Measurements from ENCODE around the gene NR1D1. TPM values are rescaled to one million over a fixed set of nuclear protein-coding genes. Genes with fewer than 3 reads are reported as not detected.
A peak's percentile ranks its signal among the peaks of the same experiment; 100 is the strongest.

Gene NR1D1
- total RNA-seq, 1 experiment from 2014 or later, result 8.8 TPM

DNA sequence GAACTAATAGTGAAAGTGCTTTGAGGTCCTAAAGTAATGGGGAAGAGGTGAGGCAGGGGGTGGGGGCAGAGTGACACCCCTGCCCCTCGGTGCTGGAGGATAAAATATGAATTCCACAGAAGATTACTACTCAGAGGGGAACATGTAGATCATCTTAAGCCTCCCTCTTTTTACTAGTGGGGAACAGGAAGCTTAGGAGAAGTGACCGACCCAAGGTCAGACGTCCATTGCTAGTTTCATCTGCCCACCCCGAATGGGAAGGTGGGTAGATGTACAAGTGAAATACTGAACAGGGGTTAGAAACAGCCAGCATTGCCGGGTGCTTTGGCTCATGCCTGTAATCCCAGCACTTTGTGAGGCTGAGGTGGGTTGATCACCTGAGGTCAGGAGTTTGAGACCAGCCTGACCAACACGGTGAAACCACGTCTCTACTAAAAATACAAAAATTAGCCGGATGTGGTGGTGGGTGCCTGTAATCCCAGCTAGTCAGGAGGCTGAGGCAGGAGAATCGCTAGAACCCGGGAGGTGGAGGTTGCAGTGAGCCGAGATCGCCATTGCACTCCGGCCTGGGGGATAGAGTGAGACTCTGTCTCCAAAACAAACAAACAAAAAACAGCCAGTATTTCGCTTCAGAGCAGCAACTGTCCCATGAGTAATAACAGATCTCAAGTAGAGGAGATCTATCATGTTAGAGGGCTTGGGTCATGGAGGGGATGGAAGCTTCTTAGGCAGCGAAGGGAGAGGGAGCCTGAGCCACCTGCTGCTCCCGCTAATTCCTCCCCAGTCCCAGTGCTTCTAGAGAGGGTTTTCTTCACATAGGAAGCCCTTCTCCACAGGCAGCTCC, 1.2 kb upstream of the NR1D1 start:
- DNase-seq (ENCODE audit: low read depth, low spot score) (no peak), ATAC-seq (no peak)
- POLR2A ChIA-PET, result interaction anchor here (0.6 to 1.6 kb wide), 4 partner anchors 12 to 635 kb away, joined by 3 to 13 read pairs (median 7); partner anchors contain the start of gene MED24
- peak overlapping the region; percentile 87 to 98; a peak in 3 of 4 replicates for H3K4me3 ChIP-seq (ENCODE audit: low read depth in 2 of 2, low read length in 2 of 2)
- H3K4me1 ChIP-seq (ENCODE audit: control insufficient read depth, insufficient read depth, low read length), result peaks cover 32% of the 10 kb centered on the region
- CTCF ChIA-PET, result interaction anchor here (0.5 to 1.1 kb wide), 4 partner anchors 10 to 84 kb away, joined by 3 to 5 read pairs (median 4); no protein-coding TSS in a partner anchor
- TF ChIP-seq SIN3A (IDR thresholded peaks at IDR 0.05; ENCODE audit: borderline replicate concordance, insufficient read depth, low read depth, low read length), result no peak
- TF ChIP-seq POLR2AphosphoS5 (IDR thresholded peaks at IDR 0.05; ENCODE audit: low read depth, low read length), result no peak
- TF ChIP-seq, protein P1, sequence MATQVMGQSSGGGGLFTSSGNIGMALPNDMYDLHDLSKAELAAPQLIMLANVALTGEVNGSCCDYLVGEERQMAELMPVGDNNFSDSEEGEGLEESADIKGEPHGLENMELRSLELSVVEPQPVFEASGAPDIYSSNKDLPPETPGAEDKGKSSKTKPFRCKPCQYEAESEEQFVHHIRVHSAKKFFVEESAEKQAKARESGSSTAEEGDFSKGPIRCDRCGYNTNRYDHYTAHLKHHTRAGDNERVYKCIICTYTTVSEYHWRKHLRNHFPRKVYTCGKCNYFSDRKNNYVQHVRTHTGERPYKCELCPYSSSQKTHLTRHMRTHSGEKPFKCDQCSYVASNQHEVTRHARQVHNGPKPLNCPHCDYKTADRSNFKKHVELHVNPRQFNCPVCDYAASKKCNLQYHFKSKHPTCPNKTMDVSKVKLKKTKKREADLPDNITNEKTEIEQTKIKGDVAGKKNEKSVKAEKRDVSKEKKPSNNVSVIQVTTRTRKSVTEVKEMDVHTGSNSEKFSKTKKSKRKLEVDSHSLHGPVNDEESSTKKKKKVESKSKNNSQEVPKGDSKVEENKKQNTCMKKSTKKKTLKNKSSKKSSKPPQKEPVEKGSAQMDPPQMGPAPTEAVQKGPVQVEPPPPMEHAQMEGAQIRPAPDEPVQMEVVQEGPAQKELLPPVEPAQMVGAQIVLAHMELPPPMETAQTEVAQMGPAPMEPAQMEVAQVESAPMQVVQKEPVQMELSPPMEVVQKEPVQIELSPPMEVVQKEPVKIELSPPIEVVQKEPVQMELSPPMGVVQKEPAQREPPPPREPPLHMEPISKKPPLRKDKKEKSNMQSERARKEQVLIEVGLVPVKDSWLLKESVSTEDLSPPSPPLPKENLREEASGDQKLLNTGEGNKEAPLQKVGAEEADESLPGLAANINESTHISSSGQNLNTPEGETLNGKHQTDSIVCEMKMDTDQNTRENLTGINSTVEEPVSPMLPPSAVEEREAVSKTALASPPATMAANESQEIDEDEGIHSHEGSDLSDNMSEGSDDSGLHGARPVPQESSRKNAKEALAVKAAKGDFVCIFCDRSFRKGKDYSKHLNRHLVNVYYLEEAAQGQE (IDR thresholded peaks at IDR 0.05; ENCODE audit: insufficient read depth in 1 of 2, low read depth in 2 of 2, low read length in 1 of 2), result no peak
- TF ChIP-seq, protein P2, sequence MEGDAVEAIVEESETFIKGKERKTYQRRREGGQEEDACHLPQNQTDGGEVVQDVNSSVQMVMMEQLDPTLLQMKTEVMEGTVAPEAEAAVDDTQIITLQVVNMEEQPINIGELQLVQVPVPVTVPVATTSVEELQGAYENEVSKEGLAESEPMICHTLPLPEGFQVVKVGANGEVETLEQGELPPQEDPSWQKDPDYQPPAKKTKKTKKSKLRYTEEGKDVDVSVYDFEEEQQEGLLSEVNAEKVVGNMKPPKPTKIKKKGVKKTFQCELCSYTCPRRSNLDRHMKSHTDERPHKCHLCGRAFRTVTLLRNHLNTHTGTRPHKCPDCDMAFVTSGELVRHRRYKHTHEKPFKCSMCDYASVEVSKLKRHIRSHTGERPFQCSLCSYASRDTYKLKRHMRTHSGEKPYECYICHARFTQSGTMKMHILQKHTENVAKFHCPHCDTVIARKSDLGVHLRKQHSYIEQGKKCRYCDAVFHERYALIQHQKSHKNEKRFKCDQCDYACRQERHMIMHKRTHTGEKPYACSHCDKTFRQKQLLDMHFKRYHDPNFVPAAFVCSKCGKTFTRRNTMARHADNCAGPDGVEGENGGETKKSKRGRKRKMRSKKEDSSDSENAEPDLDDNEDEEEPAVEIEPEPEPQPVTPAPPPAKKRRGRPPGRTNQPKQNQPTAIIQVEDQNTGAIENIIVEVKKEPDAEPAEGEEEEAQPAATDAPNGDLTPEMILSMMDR (IDR thresholded peaks at IDR 0.05), result no peak
- TF ChIP-seq TCF7L2 (IDR thresholded peaks at IDR 0.05; ENCODE audit: low read depth, low read length), result no peak
- H3K9me3 ChIP-seq (ENCODE audit: control insufficient read depth, insufficient read depth, low read depth, low read length), result no peaks in the 10 kb centered on the region
- H3K27me3 ChIP-seq (ENCODE audit: control insufficient read depth, insufficient read depth, low read length), result no peaks in the 10 kb centered on the region
- H3K36me3 ChIP-seq (ENCODE audit: control insufficient read depth, insufficient read depth, low read length), result no peaks in the 10 kb centered on the region
- intact Hi-C loops (cut with micrococcal nuclease; ENCODE audit: unreplicated experiment) (no loop called here), in situ Hi-C loops (cut with HindIII; ENCODE audit: low pct_unique_long_range_greater_than_20kb, low sequenced_read_pairs) (no loop called here)
- BruUV-seq (replicated peaks), result no TSS peak
- peak overlapping the region; percentile 89 for H3K27ac ChIP-seq (ENCODE audit: low read length)

DNA sequence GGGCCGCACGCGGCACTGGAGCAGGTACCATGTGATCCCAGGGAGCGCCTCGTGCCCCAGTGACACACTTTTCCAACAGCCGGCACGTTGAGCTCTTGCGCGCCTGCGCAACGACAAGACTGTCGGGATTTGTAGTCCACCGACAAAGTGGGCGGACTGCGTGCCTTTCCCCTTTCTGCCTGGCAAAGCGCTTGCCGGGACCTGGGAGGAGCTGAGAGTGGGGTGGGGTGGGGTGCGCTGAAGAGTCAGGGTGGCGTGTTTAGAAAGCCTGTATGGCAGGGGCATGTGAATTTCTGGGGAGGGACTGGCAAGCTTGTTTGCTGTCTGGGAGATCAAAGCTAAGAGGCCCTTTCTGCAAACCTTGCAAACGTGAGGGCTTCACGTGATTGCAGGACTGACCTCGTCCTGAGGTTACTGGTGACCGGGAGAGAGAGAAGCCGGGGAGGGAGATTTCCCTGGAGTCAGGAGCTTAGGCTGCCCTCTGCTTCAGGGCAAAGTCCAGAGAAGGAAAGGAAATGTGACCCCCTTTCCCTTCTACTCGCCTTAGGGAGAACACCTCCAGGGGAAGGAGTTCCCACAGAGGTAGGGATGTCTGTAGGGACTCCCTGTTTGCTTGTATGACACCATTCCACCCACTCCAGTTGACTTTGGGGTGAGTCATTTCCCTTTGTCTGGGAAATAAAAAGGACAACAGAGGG, 429 bp upstream of the NR1D1 start:
- no peaks in the 10 kb centered on the region for H3K27me3 ChIP-seq (ENCODE audit: control insufficient read depth, insufficient read depth, low read length)
- intact Hi-C loops (cut with micrococcal nuclease; ENCODE audit: unreplicated experiment), result no loop called here
- ATAC-seq (peak; percentile 80), DNase-seq (ENCODE audit: low read depth, low spot score) (peak; percentile 96)
- H3K36me3 ChIP-seq (ENCODE audit: control insufficient read depth, insufficient read depth, low read length), result no peaks in the 10 kb centered on the region
- TF ChIP-seq, protein P2 (IDR thresholded peaks at IDR 0.05), result no peak
- TF ChIP-seq TCF7L2 (IDR thresholded peaks at IDR 0.05; ENCODE audit: low read depth, low read length), result peak; percentile 95
- TF ChIP-seq, protein P1 (IDR thresholded peaks at IDR 0.05; ENCODE audit: insufficient read depth in 1 of 2, low read depth in 2 of 2, low read length in 1 of 2), result no peak; a peak in 1 of 4 replicates
- 0 out of 2 replicates have a peak, but pooled peaks have one; percentile 43 for TF ChIP-seq SIN3A (IDR thresholded peaks at IDR 0.05; ENCODE audit: borderline replicate concordance, insufficient read depth, low read depth, low read length)
- TF ChIP-seq POLR2AphosphoS5 (IDR thresholded peaks at IDR 0.05; ENCODE audit: low read depth, low read length), result no peak
- CTCF ChIA-PET, result interaction anchor here (0.5 to 1.3 kb wide), 6 partner anchors 11 to 103 kb away, joined by 3 to 7 read pairs (median 4); no protein-coding TSS in a partner anchor
- peaks cover 32% of the 10 kb centered on the region for H3K4me1 ChIP-seq (ENCODE audit: control insufficient read depth, insufficient read depth, low read length)
- H3K9me3 ChIP-seq (ENCODE audit: control insufficient read depth, insufficient read depth, low read depth, low read length), result no peaks in the 10 kb centered on the region
- H3K27ac ChIP-seq (ENCODE audit: low read length), result peak overlapping the region; percentile 89
- BruUV-seq (replicated peaks), result TSS peak; percentile 85
- H3K4me3 ChIP-seq (ENCODE audit: low read depth in 2 of 2, low read length in 2 of 2), result peak overlapping the region; percentile 87 to 98
- in situ Hi-C loops (cut with HindIII; ENCODE audit: low pct_unique_long_range_greater_than_20kb, low sequenced_read_pairs), result no loop called here
- POLR2A ChIA-PET, result interaction anchor here (0.6 to 1.6 kb wide), 5 partner anchors 13 to 635 kb away, joined by 3 to 13 read pairs (median 4); partner anchors contain the start of gene MED24
